A549 (cell line): Measurements from ENCODE around the gene TPM4.

ENCODE experiments used
- EP300 ChIP-seq, 2 experiments: fragments of >200 bp; sonication (Bioruptor Twin); formaldehyde crosslinking; IDR thresholded peaks; 2 replicates in 1 of 2; 3 replicates in 1 of 2; pipeline ENCODE4 v1.6.1; 2016 to 2017
- ESRRA ChIP-seq: fragments of 150-350 bp; IDR thresholded peaks from 2 replicates; pipeline ENCODE4 v1.6.1; 2014; ENCODE audit warnings: mild to moderate bottlenecking, low read length, borderline replicate concordance
- JUN ChIP-seq, 2 experiments: fragments of >200 bp; sonication (Bioruptor Twin); formaldehyde crosslinking; IDR thresholded peaks; 2 replicates in 1 of 2; 3 replicates in 1 of 2; pipeline ENCODE4 v1.6.1; 2016 to 2017
- JUNB ChIP-seq: fragments of >200 bp; sonication (Bioruptor Twin); formaldehyde crosslinking; IDR thresholded peaks from 2 replicates; pipeline ENCODE4 v1.6.1; 2016
- KDM5A ChIP-seq: fragments of 200-600 bp; sonication (generic); IDR thresholded peaks from 2 replicates; pipeline ENCODE4 v1.6.1; 2016; ENCODE audit warnings: antibody characterized with exemption, mild to moderate bottlenecking
- MAZ ChIP-seq: fragments of 150-350 bp; IDR thresholded peaks from 2 replicates; pipeline ENCODE4 v1.6.1; 2014; ENCODE audit warnings: antibody characterized with exemption, low read depth, low read length, borderline replicate concordance
- POLR2A ChIP-seq: IDR thresholded peaks from 2 replicates; pipeline ENCODE4 v1.6.1; 2012; ENCODE audit warnings: mild to moderate bottlenecking, low read length
- RCOR1 ChIP-seq: fragments of 150-350 bp; IDR thresholded peaks from 2 replicates; pipeline ENCODE4 v1.6.1; 2014; ENCODE audit warnings: antibody characterized with exemption, low read length, low read depth
- ZC3H11A ChIP-seq: fragments of 450-650 bp; IDR thresholded peaks from 2 replicates; pipeline ENCODE4 v1.6.1; 2014; ENCODE audit warnings: antibody characterized with exemption, mild to moderate bottlenecking
- ZSCAN20 ChIP-seq: fragments of 250-450 bp; sonication (Bioruptor Pico); IDR thresholded peaks from 2 replicates; pipeline ENCODE4 v1.8.0; 2022; ENCODE audit warnings: mild to moderate bottlenecking, moderate library complexity
- TF ChIP-seq, protein P1 (sequence below): fragments of >200 bp; sonication (Bioruptor Twin); formaldehyde crosslinking; IDR thresholded peaks from 3 replicates; pipeline ENCODE4 v1.5.1; 2016

DNA sequence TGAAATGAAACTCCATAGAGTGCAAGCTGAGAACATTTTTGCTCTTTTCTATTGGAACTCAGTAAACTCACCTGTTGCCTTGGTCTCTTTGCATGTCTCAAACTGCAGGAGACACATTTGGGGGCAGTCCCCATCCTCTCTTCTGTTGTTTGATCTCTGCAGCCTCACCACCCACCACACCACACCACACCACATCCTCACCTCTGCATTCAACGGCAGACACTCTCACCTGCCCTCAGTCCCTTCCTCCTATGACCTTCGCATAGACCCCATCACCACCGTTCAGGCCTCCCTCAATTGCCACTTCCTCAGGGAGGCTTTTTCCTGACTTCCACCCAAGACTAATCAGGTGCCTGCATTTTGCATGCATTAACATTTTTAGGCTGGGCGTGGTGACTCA, 14.4 kb upstream of the TPM4 start:
- TF ChIP-seq KDM5A (no peak), POLR2A (no peak), RCOR1 (no peak), JUNB (no peak), MAZ (no peak), EP300 (IDR thresholded peaks at IDR 0.05) (no peak), ESRRA (no peak), ZSCAN20 (no peak), JUN (IDR thresholded peaks at IDR 0.05) (no peak), ZC3H11A (no peak)
- TF ChIP-seq, protein P1, sequence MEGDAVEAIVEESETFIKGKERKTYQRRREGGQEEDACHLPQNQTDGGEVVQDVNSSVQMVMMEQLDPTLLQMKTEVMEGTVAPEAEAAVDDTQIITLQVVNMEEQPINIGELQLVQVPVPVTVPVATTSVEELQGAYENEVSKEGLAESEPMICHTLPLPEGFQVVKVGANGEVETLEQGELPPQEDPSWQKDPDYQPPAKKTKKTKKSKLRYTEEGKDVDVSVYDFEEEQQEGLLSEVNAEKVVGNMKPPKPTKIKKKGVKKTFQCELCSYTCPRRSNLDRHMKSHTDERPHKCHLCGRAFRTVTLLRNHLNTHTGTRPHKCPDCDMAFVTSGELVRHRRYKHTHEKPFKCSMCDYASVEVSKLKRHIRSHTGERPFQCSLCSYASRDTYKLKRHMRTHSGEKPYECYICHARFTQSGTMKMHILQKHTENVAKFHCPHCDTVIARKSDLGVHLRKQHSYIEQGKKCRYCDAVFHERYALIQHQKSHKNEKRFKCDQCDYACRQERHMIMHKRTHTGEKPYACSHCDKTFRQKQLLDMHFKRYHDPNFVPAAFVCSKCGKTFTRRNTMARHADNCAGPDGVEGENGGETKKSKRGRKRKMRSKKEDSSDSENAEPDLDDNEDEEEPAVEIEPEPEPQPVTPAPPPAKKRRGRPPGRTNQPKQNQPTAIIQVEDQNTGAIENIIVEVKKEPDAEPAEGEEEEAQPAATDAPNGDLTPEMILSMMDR = no peak
